PC-9 (cell line): ENCODE data around the gene ADIPOR1.

ENCODE experiments used
- EZH2 ChIP-seq: fragments of 200-600 bp; sonication (generic); IDR thresholded peaks from 2 replicates; pipeline ENCODE4 v1.8.0; 2017; ENCODE audit warnings: antibody characterized with exemption, low read depth
- TF ChIP-seq, protein P1 (sequence below): fragments of 200-600 bp; sonication (generic); conservative IDR thresholded peaks from 2 replicates; pipeline ENCODE4 v1.6.1; 2017; ENCODE audit warnings: mixed run types, antibody characterized with exemption, mild to moderate bottlenecking, moderate library complexity

DNA sequence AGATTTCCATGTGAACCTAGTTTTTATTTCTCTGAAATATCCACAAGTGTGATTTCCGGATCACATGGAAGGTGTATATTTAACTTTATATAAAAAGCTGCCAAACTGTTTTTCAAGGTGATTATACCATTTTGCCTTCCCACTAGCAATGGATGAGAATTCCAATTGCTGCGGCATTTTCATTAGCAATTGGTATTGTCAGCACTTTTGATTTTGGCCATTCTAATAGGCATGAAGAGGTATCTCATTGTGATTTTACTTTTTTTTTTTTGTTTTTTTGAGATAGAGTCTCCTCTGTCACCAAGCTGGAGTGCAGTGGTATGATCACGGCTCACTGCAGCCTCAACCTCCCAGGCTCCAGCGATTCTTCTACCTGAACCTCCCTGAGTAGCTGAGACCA lies 13.9 kb upstream of the ADIPOR1 start:
- TF ChIP-seq, protein P1, sequence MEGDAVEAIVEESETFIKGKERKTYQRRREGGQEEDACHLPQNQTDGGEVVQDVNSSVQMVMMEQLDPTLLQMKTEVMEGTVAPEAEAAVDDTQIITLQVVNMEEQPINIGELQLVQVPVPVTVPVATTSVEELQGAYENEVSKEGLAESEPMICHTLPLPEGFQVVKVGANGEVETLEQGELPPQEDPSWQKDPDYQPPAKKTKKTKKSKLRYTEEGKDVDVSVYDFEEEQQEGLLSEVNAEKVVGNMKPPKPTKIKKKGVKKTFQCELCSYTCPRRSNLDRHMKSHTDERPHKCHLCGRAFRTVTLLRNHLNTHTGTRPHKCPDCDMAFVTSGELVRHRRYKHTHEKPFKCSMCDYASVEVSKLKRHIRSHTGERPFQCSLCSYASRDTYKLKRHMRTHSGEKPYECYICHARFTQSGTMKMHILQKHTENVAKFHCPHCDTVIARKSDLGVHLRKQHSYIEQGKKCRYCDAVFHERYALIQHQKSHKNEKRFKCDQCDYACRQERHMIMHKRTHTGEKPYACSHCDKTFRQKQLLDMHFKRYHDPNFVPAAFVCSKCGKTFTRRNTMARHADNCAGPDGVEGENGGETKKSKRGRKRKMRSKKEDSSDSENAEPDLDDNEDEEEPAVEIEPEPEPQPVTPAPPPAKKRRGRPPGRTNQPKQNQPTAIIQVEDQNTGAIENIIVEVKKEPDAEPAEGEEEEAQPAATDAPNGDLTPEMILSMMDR, result no peak
- TF ChIP-seq EZH2, result no peak
